Pancreas (tissue), 10 donors: ENCODE data around the gene DCTN4. TPM values are rescaled to one million over a fixed set of nuclear protein-coding genes. Genes with fewer than 3 reads are reported as not detected.

ENCODE experiments used
- ATAC-seq, 4 donors: fragments of 200-7000 bp; cut with Tn5 transposase; one replicate each; pipeline versions ENCODE4 v1.8.0 to v1.9.1; 2020; ENCODE audit warnings: mild to moderate bottlenecking in 4 of 4, moderate library complexity in 4 of 4
- DNase-seq, 6 donors: peaks; one replicate each; pipeline ENCODE4 v3.0.0-alpha.2; 2020
- FAIRE-seq: peaks from 2 replicates; lab custom pipeline; 2012; peaks lifted over from hg19 to GRCh38; lab: Jason Lieb, UNC
- H3K27ac ChIP-seq, 4 donors: fragments of 200-600 bp; sonication (generic); 1 replicate in 3 of 4; 2 replicates in 1 of 4; pipeline versions ENCODE4 v1.5.0 to v1.8.0; 2020
- H3K27me3 ChIP-seq, 4 donors: fragments of 200-600 bp; one replicate each; pipeline ENCODE4 v1.8.0; 2021
- H3K36me3 ChIP-seq, 3 donors: fragments of 200-600 bp; sonication (generic) in 1 of 3; one replicate each; pipeline versions ENCODE4 v1.5.0 to v1.8.0; 2020 to 2021
- H3K4me1 ChIP-seq, 3 donors: fragments of 200-600 bp; one replicate each; pipeline ENCODE4 v1.8.0; 2021
- H3K4me3 ChIP-seq, 4 donors: fragments of 200-600 bp; sonication (generic) in 2 of 4; one replicate each; pipeline versions ENCODE4 v1.5.0 to v1.8.0; 2020 to 2021
- H3K9me3 ChIP-seq, 4 donors: fragments of 200-600 bp; one replicate each; pipeline ENCODE4 v1.8.0; 2021
- WGBS, 2 donors: extraction: QIAGEN DNeasy Blood & Tissue Kit; methylation state at CpG; one replicate each; pipeline ENCODE4 v1.1.7; 2013; 5-methylcytosine and 5-hydroxymethylcytosine counted together
- intact Hi-C, 3 donors: fragments of 100-400 bp; cut with DNase I; formaldehyde crosslinking; loops; one replicate each; pipeline versions ENCODE4 v1.11.1 to v1.14.2; 2022
- polyA plus RNA-seq, 2 donors: library from polyadenylated mRNA; stranded (reverse); fragments of 200-250 nt; gene quantifications; one replicate each; pipeline ENCODE4 v1.2.3, GENCODE V29; 2013
- total RNA-seq, 6 donors: library from RNA; stranded (reverse); fragmentation: NEBNext Ultra II Directional in 4 of 6; extraction: Animal tissue kit (Norgen Biotek cat#: 25700) in 4 of 6; gene quantifications; one replicate each; pipeline versions ENCODE4 v1.2.1 to v1.2.4, GENCODE V29; 2021 to 2023
- TF ChIP-seq, protein P1 (sequence below), 4 donors: fragments of 200-600 bp; sonication (generic) in 3 of 4; IDR thresholded peaks; one replicate each; pipeline versions ENCODE4 v1.5.0 to v1.8.0; 2021; ENCODE audit warnings: antibody characterized with exemption in 4 of 4
- donor health status: healthy with polysubstance abuse.
- donor health status: DM: no; HTN: no; CAD: no; lungs with moderate emphysema.
- donor health status: DM: no; HTN: no; CAD: no.
- donor health status: control.
- donor health status: control.
- donor health status: Bipolar disorder and iron deficiency.
- donor health status: DM: yes; HTN: yes; CAD: no.
- donor health status: DM: no; HTN: no; CAD: no.
- donor health status: DM: no; HTN: no; CAD: no.
- donor health status: DM: yes; HTN: yes; CAD: no.

The DCTN4 gene
- total and polyA plus RNA-seq, 8 donors = 13.8 to 61.1 (median 45.1) TPM

DNA sequence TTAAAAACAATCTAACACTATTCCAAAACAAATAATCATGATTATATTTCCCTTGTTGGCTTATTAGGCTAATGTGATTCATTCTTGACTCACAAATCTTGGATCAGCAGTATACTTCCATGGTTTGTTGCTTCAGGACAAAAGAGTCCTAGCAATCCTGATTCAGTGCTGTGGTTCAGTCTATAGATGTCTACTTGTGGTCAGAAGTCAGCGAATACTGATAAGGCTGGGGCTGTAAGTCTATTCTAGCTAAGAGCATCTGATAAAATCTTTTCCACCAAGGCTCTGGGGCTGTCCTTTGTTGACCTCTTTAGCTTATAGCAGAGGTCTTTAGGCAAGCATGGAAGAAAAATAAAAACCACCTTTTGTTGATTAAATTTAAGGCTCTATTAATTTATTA lies 15.3 kb upstream of the DCTN4 start:
- ATAC-seq = no peak
- TF ChIP-seq, protein P1, sequence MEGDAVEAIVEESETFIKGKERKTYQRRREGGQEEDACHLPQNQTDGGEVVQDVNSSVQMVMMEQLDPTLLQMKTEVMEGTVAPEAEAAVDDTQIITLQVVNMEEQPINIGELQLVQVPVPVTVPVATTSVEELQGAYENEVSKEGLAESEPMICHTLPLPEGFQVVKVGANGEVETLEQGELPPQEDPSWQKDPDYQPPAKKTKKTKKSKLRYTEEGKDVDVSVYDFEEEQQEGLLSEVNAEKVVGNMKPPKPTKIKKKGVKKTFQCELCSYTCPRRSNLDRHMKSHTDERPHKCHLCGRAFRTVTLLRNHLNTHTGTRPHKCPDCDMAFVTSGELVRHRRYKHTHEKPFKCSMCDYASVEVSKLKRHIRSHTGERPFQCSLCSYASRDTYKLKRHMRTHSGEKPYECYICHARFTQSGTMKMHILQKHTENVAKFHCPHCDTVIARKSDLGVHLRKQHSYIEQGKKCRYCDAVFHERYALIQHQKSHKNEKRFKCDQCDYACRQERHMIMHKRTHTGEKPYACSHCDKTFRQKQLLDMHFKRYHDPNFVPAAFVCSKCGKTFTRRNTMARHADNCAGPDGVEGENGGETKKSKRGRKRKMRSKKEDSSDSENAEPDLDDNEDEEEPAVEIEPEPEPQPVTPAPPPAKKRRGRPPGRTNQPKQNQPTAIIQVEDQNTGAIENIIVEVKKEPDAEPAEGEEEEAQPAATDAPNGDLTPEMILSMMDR (IDR thresholded peaks at IDR 0.05) = no peak
- peaks cover 0 to 5% (median 0%) of the 10 kb centered on the region in 3 donors for H3K4me1 ChIP-seq
- no peaks in the 10 kb centered on the region for H3K9me3 ChIP-seq
- no peaks in the 10 kb centered on the region for H3K27me3 ChIP-seq
- H3K4me3 ChIP-seq = no peak overlapping the region
- no peak overlapping the region for H3K27ac ChIP-seq
- DNase-seq = no peak
- H3K36me3 ChIP-seq = no peaks in the 10 kb centered on the region
- no peak for FAIRE-seq
- WGBS, 2 donors = 65 to 69% methylated on average over 1 of the region's 1 CpG
- intact Hi-C loops = no loop called here

DNA sequence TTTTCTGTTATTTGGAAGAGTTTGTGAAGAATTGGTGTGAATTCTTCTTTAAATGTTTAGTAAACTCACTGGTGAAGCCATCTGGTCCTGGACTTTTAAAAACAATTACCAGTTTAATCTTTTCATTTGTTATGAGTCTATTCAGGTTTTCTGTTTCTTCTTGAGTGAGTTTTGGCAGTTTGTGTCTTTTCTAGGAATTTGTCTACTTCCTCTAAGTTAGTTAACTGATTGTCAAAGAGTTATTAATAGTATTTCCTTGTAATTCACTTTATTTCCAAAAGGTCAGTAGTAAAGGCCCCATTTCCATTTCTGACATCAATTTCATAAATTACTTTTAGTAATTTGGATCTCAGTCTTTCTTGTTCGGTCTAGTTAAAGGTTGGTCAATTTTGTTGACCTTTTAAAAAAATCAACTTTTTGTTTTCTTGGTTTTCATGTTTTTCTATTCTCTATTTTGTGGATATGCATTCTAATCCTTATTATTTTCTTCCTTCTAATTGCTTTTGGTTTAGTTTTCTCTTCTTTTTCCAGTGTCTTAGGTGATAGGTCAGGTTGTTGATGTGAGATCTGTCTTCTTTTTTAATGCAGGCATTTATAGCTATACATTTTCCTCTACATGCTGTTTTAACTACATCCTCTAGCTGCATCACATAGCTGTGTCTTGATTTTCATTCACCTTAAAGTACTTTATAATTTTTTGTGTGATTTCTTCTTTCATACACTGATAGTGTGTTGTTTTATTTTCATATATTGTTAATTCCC lies 12.4 kb upstream of the DCTN4 start:
- TF ChIP-seq, protein P1 (IDR thresholded peaks at IDR 0.05) = no peak
- Histone ChIP-seq H3K27ac (no peak overlapping the region), H3K4me1 (no peaks in the 10 kb centered on the region), H3K4me3 (no peak overlapping the region), H3K36me3 (no peaks in the 10 kb centered on the region), H3K27me3 (no peaks in the 10 kb centered on the region), H3K9me3 (no peaks in the 10 kb centered on the region)
- no peak for ATAC-seq
- intact Hi-C loops = no loop called here
- peak; percentile 13 for FAIRE-seq
- no peak for DNase-seq
- 78 to 81% methylated on average over 1 of the region's 1 CpG for WGBS, 2 donors

DNA sequence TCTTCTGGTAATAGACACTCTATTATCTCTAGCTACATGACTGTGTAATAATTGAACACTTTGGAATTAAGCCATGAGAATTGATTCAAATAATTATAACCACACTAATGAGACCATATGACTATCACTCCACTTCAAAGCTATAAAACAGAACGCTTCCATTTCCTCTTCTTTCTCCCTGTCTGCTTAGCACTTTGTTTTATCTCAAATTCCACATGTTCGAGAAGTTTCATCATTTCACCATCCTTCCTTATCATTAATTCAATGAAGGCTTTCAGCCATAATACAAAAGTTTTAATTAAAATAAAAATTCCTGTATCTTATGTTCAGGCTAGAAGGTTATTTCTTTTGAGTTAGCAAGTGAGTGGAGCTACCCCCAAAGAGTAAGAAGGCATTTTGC lies 7.4 kb upstream of the DCTN4 start:
- no peaks in the 10 kb centered on the region for H3K36me3 ChIP-seq
- ATAC-seq = no peak
- H3K9me3 ChIP-seq = no peaks in the 10 kb centered on the region
- DNase-seq = no peak
- no peaks in the 10 kb centered on the region for H3K27me3 ChIP-seq
- H3K27ac ChIP-seq = no peak overlapping the region
- no peak for FAIRE-seq
- 63 to 64% methylated on average over 2 of the region's 2 CpGs for WGBS, 2 donors
- H3K4me1 ChIP-seq = peaks cover 0 to 11% (median 0%) of the 10 kb centered on the region in 3 donors
- H3K4me3 ChIP-seq = no peak overlapping the region
- TF ChIP-seq, protein P1 (IDR thresholded peaks at IDR 0.05) = no peak
- intact Hi-C loops = no loop called here

DNA sequence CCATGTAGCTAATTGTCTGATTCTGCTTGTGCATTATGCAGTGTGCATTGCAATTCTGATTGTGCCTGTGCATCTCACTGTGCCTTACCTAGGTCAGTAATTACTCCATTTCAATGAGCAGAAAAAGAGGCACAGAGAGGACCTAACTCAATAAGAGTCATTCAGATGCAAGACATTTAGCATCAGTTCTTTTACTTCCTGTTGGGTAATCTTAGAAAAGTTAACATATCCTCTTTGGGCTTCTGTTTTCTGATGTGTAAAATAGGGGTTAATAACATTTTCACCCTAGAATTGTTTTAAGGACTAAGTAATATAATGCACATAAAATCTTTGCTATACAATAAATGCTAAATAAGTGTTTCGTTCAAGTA lies 7.0 kb upstream of the DCTN4 start:
- H3K9me3 ChIP-seq = no peaks in the 10 kb centered on the region
- ATAC-seq = no peak
- H3K4me1 ChIP-seq = peaks cover 0 to 11% (median 0%) of the 10 kb centered on the region in 3 donors
- H3K27me3 ChIP-seq = no peaks in the 10 kb centered on the region
- no peak for DNase-seq
- 91 to 92% methylated on average over 1 of the region's 1 CpG for WGBS, 2 donors
- no peaks in the 10 kb centered on the region for H3K36me3 ChIP-seq
- TF ChIP-seq, protein P1 (IDR thresholded peaks at IDR 0.05) = no peak
- intact Hi-C loops = no loop called here
- H3K4me3 ChIP-seq = no peak overlapping the region
- FAIRE-seq = no peak
- no peak overlapping the region for H3K27ac ChIP-seq
